ENCODE measurements around the gene TRAF3IP3.

TRAF3IP3 gene

GRCh38 chr1:209769971-209770370, 14.1 kb downstream of the TRAF3IP3 start:
- Histone ChIP-seq H2BK120ac (ENCODE audit: low read depth, low read length) (peak overlapping the region; percentile 64), H2BK5ac (ENCODE audit: low read depth, low read length, poor library complexity, severe bottlenecking) (no peak overlapping the region), H3K79me1 (replicated peaks; ENCODE audit: low read length, poor library complexity, severe bottlenecking) (no peaks in the 10 kb centered on the region), H4K91ac (ENCODE audit: low read length) (no peak overlapping the region), H2AK5ac (ENCODE audit: low read length, severe bottlenecking) (no peak overlapping the region), H3K27me3 (ENCODE audit: control insufficient read depth in 1 of 2, insufficient read depth in 1 of 2, low read length in 2 of 2) (no peaks in the 10 kb centered on the region), H4K8ac (ENCODE audit: low read length) (peak overlapping the region; percentile 62), H3K9ac (ENCODE audit: low read length) (peak overlapping the region; percentile 77), H2AFZ (ENCODE audit: low read depth, low read length) (no peak overlapping the region), H3K4ac (ENCODE audit: low read depth in 1 of 2, low read length in 2 of 2) (peak overlapping the region; percentile 14 to 46), H3K27ac (ENCODE audit: low read length, poor library complexity, severe bottlenecking) (no peak overlapping the region), H3K36me3 (ENCODE audit: control insufficient read depth in 1 of 2, insufficient read depth in 2 of 2, low read depth in 1 of 2, low read length in 2 of 2) (peaks cover 0 to 6% of the 10 kb centered on the region in 2 experiments), H3K23ac (ENCODE audit: low read length in 2 of 2) (no peak overlapping the region), H3K14ac (ENCODE audit: low read length in 2 of 2) (peak overlapping the region in 1 of 2 experiments; percentile 64), H2BK12ac (ENCODE audit: low read length in 2 of 2) (no peak overlapping the region), H3K4me2 (ENCODE audit: low read length, poor library complexity, severe bottlenecking) (no peak overlapping the region), H3K9me3 (ENCODE audit: control insufficient read depth, low read length) (no peaks in the 10 kb centered on the region), H3K18ac (ENCODE audit: low read depth in 1 of 2, low read length in 2 of 2) (peak overlapping the region in 1 of 2 experiments; percentile 19), H3K4me1 (ENCODE audit: control insufficient read depth, insufficient read depth, low read depth, low read length) (peaks cover 10% of the 10 kb centered on the region), H3K4me3 (ENCODE audit: insufficient read depth in 1 of 2, low read depth in 1 of 2, low read length in 2 of 2) (no peak overlapping the region), H2BK15ac (ENCODE audit: low read depth, poor library complexity, severe bottlenecking) (no peak overlapping the region)
- WGBS: 82% methylated on average over 6 of the region's 7 CpGs
- DNase-seq: peak; percentile 11

- Histone ChIP-seq H3K27ac (ENCODE audit: low read length, poor library complexity, severe bottlenecking) (no peak overlapping the region), H3K9ac (ENCODE audit: low read length) (no peak overlapping the region), H3K4me3 (ENCODE audit: insufficient read depth in 1 of 2, low read depth in 1 of 2, low read length in 2 of 2) (no peak overlapping the region), H3K18ac (ENCODE audit: low read depth in 1 of 2, low read length in 2 of 2) (no peak overlapping the region), H2BK15ac (ENCODE audit: low read depth, poor library complexity, severe bottlenecking) (no peak overlapping the region), H3K79me1 (replicated peaks; ENCODE audit: low read length, poor library complexity, severe bottlenecking) (no peaks in the 10 kb centered on the region), H2BK5ac (ENCODE audit: low read depth, low read length, poor library complexity, severe bottlenecking) (no peak overlapping the region), H3K9me3 (ENCODE audit: control insufficient read depth, low read length) (no peaks in the 10 kb centered on the region), H3K4me1 (ENCODE audit: control insufficient read depth, insufficient read depth, low read depth, low read length) (peaks cover 10% of the 10 kb centered on the region), H3K36me3 (ENCODE audit: control insufficient read depth in 1 of 2, insufficient read depth in 2 of 2, low read depth in 1 of 2, low read length in 2 of 2) (peaks cover 0 to 6% of the 10 kb centered on the region in 2 experiments), H3K23ac (ENCODE audit: low read length in 2 of 2) (no peak overlapping the region), H3K14ac (ENCODE audit: low read length in 2 of 2) (no peak overlapping the region), H2BK12ac (ENCODE audit: low read length in 2 of 2) (no peak overlapping the region), H2AK5ac (ENCODE audit: low read length, severe bottlenecking) (no peak overlapping the region), H4K91ac (ENCODE audit: low read length) (peak overlapping the region; percentile 11), H3K27me3 (ENCODE audit: control insufficient read depth in 1 of 2, insufficient read depth in 1 of 2, low read length in 2 of 2) (no peaks in the 10 kb centered on the region), H2AFZ (ENCODE audit: low read depth, low read length) (no peak overlapping the region), H3K4ac (ENCODE audit: low read depth in 1 of 2, low read length in 2 of 2) (no peak overlapping the region), H4K8ac (ENCODE audit: low read length) (no peak overlapping the region), H2BK120ac (ENCODE audit: low read depth, low read length) (no peak overlapping the region), H3K4me2 (ENCODE audit: low read length, poor library complexity, severe bottlenecking) (no peak overlapping the region)
- 96% methylated on average over 17 of the region's 17 CpGs for WGBS
- DNase-seq: no peak
Measured at GRCh38 chr1:209770636-209771415, 15.0 kb downstream of the TRAF3IP3 start.

GRCh38 chr1:209772126-209772525, 16.3 kb downstream of the TRAF3IP3 start:
- no peak overlapping the region for H2BK12ac ChIP-seq (ENCODE audit: low read length in 2 of 2)
- H4K91ac ChIP-seq (ENCODE audit: low read length): no peak overlapping the region
- H2AFZ ChIP-seq (ENCODE audit: low read depth, low read length): no peak overlapping the region
- no peaks in the 10 kb centered on the region for H3K79me1 ChIP-seq (replicated peaks; ENCODE audit: low read length, poor library complexity, severe bottlenecking)
- no peaks in the 10 kb centered on the region for H3K9me3 ChIP-seq (ENCODE audit: control insufficient read depth, low read length)
- 84% methylated on average over 6 of the region's 6 CpGs for WGBS
- no peaks in the 10 kb centered on the region for H3K27me3 ChIP-seq (ENCODE audit: control insufficient read depth in 1 of 2, insufficient read depth in 1 of 2, low read length in 2 of 2)
- H3K18ac ChIP-seq (ENCODE audit: low read depth in 1 of 2, low read length in 2 of 2): no peak overlapping the region
- peaks cover 10% of the 10 kb centered on the region for H3K4me1 ChIP-seq (ENCODE audit: control insufficient read depth, insufficient read depth, low read depth, low read length)
- no peak overlapping the region for H4K8ac ChIP-seq (ENCODE audit: low read length)
- no peak overlapping the region for H3K4me2 ChIP-seq (ENCODE audit: low read length, poor library complexity, severe bottlenecking)
- no peak overlapping the region for H2AK5ac ChIP-seq (ENCODE audit: low read length, severe bottlenecking)
- H3K4ac ChIP-seq (ENCODE audit: low read depth in 1 of 2, low read length in 2 of 2): no peak overlapping the region
- H3K27ac ChIP-seq (ENCODE audit: low read length, poor library complexity, severe bottlenecking): no peak overlapping the region
- no peak for DNase-seq
- peaks cover 0 to 6% of the 10 kb centered on the region in 2 experiments for H3K36me3 ChIP-seq (ENCODE audit: control insufficient read depth in 1 of 2, insufficient read depth in 2 of 2, low read depth in 1 of 2, low read length in 2 of 2)
- no peak overlapping the region for H3K4me3 ChIP-seq (ENCODE audit: insufficient read depth in 1 of 2, low read depth in 1 of 2, low read length in 2 of 2)
- H2BK120ac ChIP-seq (ENCODE audit: low read depth, low read length): no peak overlapping the region
- no peak overlapping the region for H2BK5ac ChIP-seq (ENCODE audit: low read depth, low read length, poor library complexity, severe bottlenecking)
- H3K23ac ChIP-seq (ENCODE audit: low read length in 2 of 2): no peak overlapping the region
- no peak overlapping the region for H2BK15ac ChIP-seq (ENCODE audit: low read depth, poor library complexity, severe bottlenecking)
- no peak overlapping the region for H3K9ac ChIP-seq (ENCODE audit: low read length)
- H3K14ac ChIP-seq (ENCODE audit: low read length in 2 of 2): no peak overlapping the region

- Histone ChIP-seq H2BK120ac (ENCODE audit: low read depth, low read length) (no peak overlapping the region), H3K14ac (ENCODE audit: low read length in 2 of 2) (no peak overlapping the region), H3K36me3 (ENCODE audit: control insufficient read depth in 1 of 2, insufficient read depth in 2 of 2, low read depth in 1 of 2, low read length in 2 of 2) (peaks cover 0 to 6% of the 10 kb centered on the region in 2 experiments), H3K4me3 (ENCODE audit: insufficient read depth in 1 of 2, low read depth in 1 of 2, low read length in 2 of 2) (no peak overlapping the region), H4K91ac (ENCODE audit: low read length) (no peak overlapping the region), H3K27me3 (ENCODE audit: control insufficient read depth in 1 of 2, insufficient read depth in 1 of 2, low read length in 2 of 2) (no peaks in the 10 kb centered on the region), H3K4me1 (ENCODE audit: control insufficient read depth, insufficient read depth, low read depth, low read length) (peaks cover 7% of the 10 kb centered on the region), H3K9ac (ENCODE audit: low read length) (no peak overlapping the region), H2BK12ac (ENCODE audit: low read length in 2 of 2) (no peak overlapping the region), H4K8ac (ENCODE audit: low read length) (no peak overlapping the region), H2AFZ (ENCODE audit: low read depth, low read length) (no peak overlapping the region), H2BK5ac (ENCODE audit: low read depth, low read length, poor library complexity, severe bottlenecking) (no peak overlapping the region), H2AK5ac (ENCODE audit: low read length, severe bottlenecking) (no peak overlapping the region), H3K9me3 (ENCODE audit: control insufficient read depth, low read length) (no peaks in the 10 kb centered on the region), H2BK15ac (ENCODE audit: low read depth, poor library complexity, severe bottlenecking) (no peak overlapping the region), H3K4ac (ENCODE audit: low read depth in 1 of 2, low read length in 2 of 2) (no peak overlapping the region), H3K79me1 (replicated peaks; ENCODE audit: low read length, poor library complexity, severe bottlenecking) (no peaks in the 10 kb centered on the region), H3K23ac (ENCODE audit: low read length in 2 of 2) (no peak overlapping the region), H3K4me2 (ENCODE audit: low read length, poor library complexity, severe bottlenecking) (no peak overlapping the region), H3K27ac (ENCODE audit: low read length, poor library complexity, severe bottlenecking) (no peak overlapping the region), H3K18ac (ENCODE audit: low read depth in 1 of 2, low read length in 2 of 2) (no peak overlapping the region)
- no peak for DNase-seq
- WGBS: 91% methylated on average over 1 of the region's 1 CpG
Measured at GRCh38 chr1:209774592-209774991, 18.7 kb downstream of the TRAF3IP3 start.

Data from mesenchymal stem cell (in vitro differentiated cells and primary cell).